ENCODE measurements around the gene ZIK1. TPM values are rescaled to one million over a fixed set of nuclear protein-coding genes. Genes with fewer than 3 reads are reported as not detected.

Gene ZIK1
- total RNA-seq, 1 donor from 2014 or later: 9.3 TPM

- no peak for TF ChIP-seq CTCF (IDR thresholded peaks at IDR 0.05; ENCODE audit: insufficient read depth, low read length, poor library complexity, severe bottlenecking)
- H3K27me3 ChIP-seq (ENCODE audit: control insufficient read depth, insufficient read depth, low read length): no peaks in the 10 kb centered on the region
- H3K36me3 ChIP-seq (ENCODE audit: control insufficient read depth, insufficient read depth, low read length): peaks cover 6% of the 10 kb centered on the region
- H3K4me3 ChIP-seq (ENCODE audit: low read depth, low read length): peak overlapping the region; percentile 95
- DNase-seq (ENCODE audit: low read depth): no peak
Observed at GRCh38 chr19:57558525-57558924, 25.4 kb upstream of the ZIK1 start.

- no peaks in the 10 kb centered on the region for H3K27me3 ChIP-seq (ENCODE audit: control insufficient read depth, insufficient read depth, low read length)
- peak overlapping the region; percentile 95 for H3K4me3 ChIP-seq (ENCODE audit: low read depth, low read length)
- DNase-seq (ENCODE audit: low read depth): no peak
- no peak for TF ChIP-seq CTCF (IDR thresholded peaks at IDR 0.05; ENCODE audit: insufficient read depth, low read length, poor library complexity, severe bottlenecking)
- H3K36me3 ChIP-seq (ENCODE audit: control insufficient read depth, insufficient read depth, low read length): peaks cover 6% of the 10 kb centered on the region
Observed at GRCh38 chr19:57559008-57559403, 24.9 kb upstream of the ZIK1 start.

- no peaks in the 10 kb centered on the region for H3K27me3 ChIP-seq (ENCODE audit: control insufficient read depth, insufficient read depth, low read length)
- peak within 1 kb of the TSS; percentile 95 for H3K4me3 ChIP-seq (ENCODE audit: low read depth, low read length)
- H3K36me3 ChIP-seq (ENCODE audit: control insufficient read depth, insufficient read depth, low read length): peaks cover 3% of the 10 kb centered on the region
- no peak for TF ChIP-seq CTCF (IDR thresholded peaks at IDR 0.05; ENCODE audit: insufficient read depth, low read length, poor library complexity, severe bottlenecking)
- peak; percentile 52 for DNase-seq (ENCODE audit: low read depth)
Observed at GRCh38 chr19:57559404-57560025, 24.4 kb upstream of the ZIK1 start, which contains the start of gene ZNF550. Gene ZNF550 (minus strand): TSS chr19:57559863. CDS start chr19:57559682, 181 bp downstream.

- DNase-seq (ENCODE audit: low read depth): no peak
Observed at GRCh38 chr19:57560049-57560491, 23.9 kb upstream of the ZIK1 start.

GRCh38 chr19:57563547-57563946 is 20.4 kb upstream of the ZIK1 start:
- DNase-seq (ENCODE audit: low read depth): no peak
- H3K27me3 ChIP-seq (ENCODE audit: control insufficient read depth, insufficient read depth, low read length): no peaks in the 10 kb centered on the region
- no peak overlapping the region for H3K4me3 ChIP-seq (ENCODE audit: low read depth, low read length)
- H3K36me3 ChIP-seq (ENCODE audit: control insufficient read depth, insufficient read depth, low read length): no peaks in the 10 kb centered on the region
- no peak for TF ChIP-seq CTCF (IDR thresholded peaks at IDR 0.05; ENCODE audit: insufficient read depth, low read length, poor library complexity, severe bottlenecking)

More at GRCh38 chr19:57560049-57560491, 23.9 kb upstream of the ZIK1 start:
- H3K27me3 ChIP-seq (ENCODE audit: control insufficient read depth, insufficient read depth, low read length): no peaks in the 10 kb centered on the region
- H3K36me3 ChIP-seq (ENCODE audit: control insufficient read depth, insufficient read depth, low read length): peaks cover 3% of the 10 kb centered on the region
- no peak for TF ChIP-seq CTCF (IDR thresholded peaks at IDR 0.05; ENCODE audit: insufficient read depth, low read length, poor library complexity, severe bottlenecking)
- H3K4me3 ChIP-seq (ENCODE audit: low read depth, low read length): peak overlapping the region; percentile 95

Data from kidney epithelial cell (primary cell).